CD4-positive, CD25-positive, alpha-beta regulatory T cell (primary cell): ENCODE data around the gene RFT1. TPM values are rescaled to one million over a fixed set of nuclear protein-coding genes. Genes with fewer than 3 reads are reported as not detected.

ENCODE experiments used
- ATAC-seq, 2 donors: fragments of 150-1000 bp; cut with Tn5 transposase; one replicate each; pipeline ENCODE4 v1.10.0; 2021; ENCODE audit warnings: low read depth in 2 of 2, moderate number of reproducible peaks in 2 of 2, moderate library complexity in 1 of 2
- DNase-seq, 3 donors: peaks; one replicate each; pipeline versions ENCODE4 v3.0.0 to v3.0.0-alpha.2; 2012 to 2022; ENCODE audit warnings: mixed read lengths in 1 of 3
- H3K27ac ChIP-seq: one replicate; pipeline ENCODE4 v1.7.0; 2013; ENCODE audit warnings: mild to moderate bottlenecking, low read length; ENCODE audit not compliant: insufficient read depth, poor library complexity, severe bottlenecking
- H3K27me3 ChIP-seq: one replicate; pipeline ENCODE4 v1.7.0; 2013; ENCODE audit warnings: low read length; ENCODE audit not compliant: control insufficient read depth, insufficient read depth
- H3K36me3 ChIP-seq: one replicate; pipeline ENCODE4 v1.7.0; 2013; ENCODE audit warnings: mild to moderate bottlenecking, low read length, moderate library complexity; ENCODE audit not compliant: control insufficient read depth, insufficient read depth
- H3K4me1 ChIP-seq: 2 replicates; pipeline ENCODE4 v1.7.0; 2013; ENCODE audit warnings: mild to moderate bottlenecking, low read length; ENCODE audit not compliant: insufficient read depth, control insufficient read depth, poor library complexity, severe bottlenecking
- H3K4me3 ChIP-seq: one replicate; pipeline ENCODE4 v1.7.0; 2013; ENCODE audit warnings: low read depth, mild to moderate bottlenecking, low read length, moderate library complexity
- H3K9me3 ChIP-seq, 2 experiments: 1 replicate in 1 of 2; 2 replicates in 1 of 2; pipeline ENCODE4 v1.7.0; 2013; ENCODE audit warnings: low read length in 2 of 2, mild to moderate bottlenecking in 1 of 2, moderate library complexity in 1 of 2; ENCODE audit not compliant: control insufficient read depth in 2 of 2
- H3K27ac Mint-ChIP-seq, 3 donors: one replicate each; pipeline ENCODE4 v1.8.0; 2020 to 2022; ENCODE audit warnings: mild to moderate bottlenecking in 3 of 3, mixed read lengths in 3 of 3, moderate library complexity in 2 of 3
- H3K27me3 Mint-ChIP-seq: one replicate; pipeline ENCODE4 v1.8.0; 2022; ENCODE audit warnings: mild to moderate bottlenecking, mixed read lengths
- H3K36me3 Mint-ChIP-seq: one replicate; pipeline ENCODE4 v1.8.0; 2020; ENCODE audit warnings: mixed read lengths
- H3K4me1 Mint-ChIP-seq, 4 donors: one replicate each; pipeline ENCODE4 v1.8.0; 2020 to 2022; ENCODE audit warnings: mixed read lengths in 4 of 4, mild to moderate bottlenecking in 1 of 4
- H3K4me3 Mint-ChIP-seq, 4 donors: one replicate each; pipeline ENCODE4 v1.8.0; 2020 to 2022; ENCODE audit warnings: mild to moderate bottlenecking in 4 of 4, mixed read lengths in 4 of 4, moderate library complexity in 3 of 4
- H3K9me3 Mint-ChIP-seq, 7 donors: one replicate each; pipeline ENCODE4 v1.8.0; 2020 to 2022; ENCODE audit warnings: mixed read lengths in 7 of 7, mild to moderate bottlenecking in 3 of 7, moderate library complexity in 2 of 7
- polyA plus RNA-seq, 4 donors: library from polyadenylated mRNA; unstranded; fragments of 300-500 nt; fragmentation: Illumina TruSeq; gene quantifications; one replicate each; pipeline ENCODE4 v1.2.3, GENCODE V29; 2021
- total RNA-seq: library from RNA; stranded (reverse); gene quantifications from one replicate; pipeline ENCODE4 v1.2.3, GENCODE V29; 2022

RFT1 gene
- 12.9 TPM for total RNA-seq
- polyA plus RNA-seq: 10 to 100 TPM; 21.4 to 27.6 (median 25.4) TPM

- Mint-ChIP-seq H3K4me1 (peaks cover 5 to 44% (median 27%) of the 10 kb centered on the region in 4 donors), H3K4me3 (peak within 1 kb of the TSS; percentile 91 to 97 (median 94)), H3K27me3 (no peaks in the 10 kb centered on the region), H3K9me3 (no peaks in the 10 kb centered on the region), H3K36me3 (no peaks in the 10 kb centered on the region), H3K27ac (peak within 1 kb of the TSS; percentile 96 to 100 (median 98))
- Histone ChIP-seq H3K27ac (peak within 1 kb of the TSS; percentile 88), H3K36me3 (peaks cover 3% of the 10 kb centered on the region), H3K4me1 (peaks cover 19% of the 10 kb centered on the region), H3K9me3 (no peaks in the 10 kb centered on the region), H3K4me3 (peak within 1 kb of the TSS; percentile 90), H3K27me3 (no peaks in the 10 kb centered on the region)
- ATAC-seq: peak; percentile 94 to 95
- DNase-seq: peak; percentile 96 to 99 (median 98)
Observed at GRCh38 chr3:53130179-53131061, at the start of gene RFT1. RFT1 (minus strand) TSS chr3:53130435; CDS start chr3:53130400, 35 bp downstream.

GRCh38 chr3:53179580-53179979, 49.3 kb upstream of the RFT1 start:
- Histone ChIP-seq H3K36me3 (peaks cover 51% of the 10 kb centered on the region), H3K9me3 (no peaks in the 10 kb centered on the region), H3K27me3 (no peaks in the 10 kb centered on the region), H3K4me3 (no peak overlapping the region), H3K4me1 (no peaks in the 10 kb centered on the region), H3K27ac (no peak overlapping the region)
- Mint-ChIP-seq H3K27ac (no peak overlapping the region), H3K4me1 (peaks cover 0 to 9% (median 0%) of the 10 kb centered on the region in 4 donors), H3K9me3 (no peaks in the 10 kb centered on the region), H3K36me3 (peaks cover 14% of the 10 kb centered on the region), H3K4me3 (no peak overlapping the region), H3K27me3 (no peaks in the 10 kb centered on the region)
- no peak for ATAC-seq
- DNase-seq: no peak

GRCh38 chr3:53178246-53178645, 48.0 kb upstream of the RFT1 start:
- no peak overlapping the region for H3K4me3 ChIP-seq
- Mint-ChIP-seq H3K27ac (no peak overlapping the region), H3K9me3 (no peaks in the 10 kb centered on the region), H3K4me3 (no peak overlapping the region), H3K4me1 (peaks cover 0 to 11% (median 0%) of the 10 kb centered on the region in 4 donors), H3K27me3 (no peaks in the 10 kb centered on the region), H3K36me3 (peaks cover 17% of the 10 kb centered on the region)
- DNase-seq: no peak
- no peaks in the 10 kb centered on the region for H3K27me3 ChIP-seq
- H3K36me3 ChIP-seq: peaks cover 49% of the 10 kb centered on the region
- H3K4me1 ChIP-seq: no peaks in the 10 kb centered on the region
- H3K27ac ChIP-seq: no peak overlapping the region
- no peaks in the 10 kb centered on the region for H3K9me3 ChIP-seq
- ATAC-seq: no peak

GRCh38 chr3:53175613-53176540, 45.6 kb upstream of the RFT1 start:
- Mint-ChIP-seq H3K27me3 (no peaks in the 10 kb centered on the region), H3K4me3 (no peak overlapping the region), H3K36me3 (peaks cover 12% of the 10 kb centered on the region), H3K4me1 (peaks cover 0 to 13% (median 10%) of the 10 kb centered on the region in 4 donors), H3K27ac (no peak overlapping the region), H3K9me3 (no peaks in the 10 kb centered on the region)
- no peak overlapping the region for H3K27ac ChIP-seq
- H3K27me3 ChIP-seq: no peaks in the 10 kb centered on the region
- H3K4me1 ChIP-seq: no peaks in the 10 kb centered on the region
- ATAC-seq (no peak), DNase-seq (no peak)
- H3K9me3 ChIP-seq: no peaks in the 10 kb centered on the region
- H3K4me3 ChIP-seq: no peak overlapping the region
- H3K36me3 ChIP-seq: peaks cover 27% of the 10 kb centered on the region

GRCh38 chr3:53174346-53175250, 44.4 kb upstream of the RFT1 start:
- Mint-ChIP-seq H3K27me3 (no peaks in the 10 kb centered on the region), H3K4me3 (no peak overlapping the region), H3K36me3 (peaks cover 11% of the 10 kb centered on the region), H3K9me3 (no peaks in the 10 kb centered on the region), H3K4me1 (peaks cover 0 to 24% (median 14%) of the 10 kb centered on the region in 4 donors), H3K27ac (peak overlapping the region in 1 of 3 donors; percentile 48)
- ATAC-seq: no peak
- Histone ChIP-seq H3K9me3 (no peaks in the 10 kb centered on the region), H3K27ac (no peak overlapping the region), H3K4me3 (no peak overlapping the region), H3K4me1 (peaks cover 11% of the 10 kb centered on the region), H3K27me3 (no peaks in the 10 kb centered on the region), H3K36me3 (peaks cover 15% of the 10 kb centered on the region)
- DNase-seq: no peak

GRCh38 chr3:53173107-53173506, 42.9 kb upstream of the RFT1 start:
- no peaks in the 10 kb centered on the region for H3K9me3 Mint-ChIP-seq
- H3K4me3 ChIP-seq: no peak overlapping the region
- no peaks in the 10 kb centered on the region for H3K27me3 ChIP-seq
- H3K4me1 Mint-ChIP-seq: peaks cover 0 to 37% (median 23%) of the 10 kb centered on the region in 4 donors
- no peaks in the 10 kb centered on the region for H3K27me3 Mint-ChIP-seq
- H3K27ac ChIP-seq: no peak overlapping the region
- H3K36me3 ChIP-seq: peaks cover 2% of the 10 kb centered on the region
- no peak for DNase-seq
- no peak overlapping the region for H3K4me3 Mint-ChIP-seq
- H3K36me3 Mint-ChIP-seq: peaks cover 3% of the 10 kb centered on the region
- H3K4me1 ChIP-seq: peaks cover 19% of the 10 kb centered on the region
- ATAC-seq: no peak
- H3K27ac Mint-ChIP-seq: no peak overlapping the region
- no peaks in the 10 kb centered on the region for H3K9me3 ChIP-seq
